Fibroblast of skin of left quadriceps (primary cell): ENCODE results near the gene INKA1.
"Not testable (repeated sequence)": the region's sequence is repeated elsewhere in the genome, so short reads cannot be mapped to it uniquely, and the experiment has no call there.

Source experiments
- DNase-seq, 2 experiments: peaks; one replicate each; pipeline ENCODE4 v3.0.0-alpha.2; 2013; ENCODE audit warnings: low read depth in 2 of 2

The INKA1 gene

DNA sequence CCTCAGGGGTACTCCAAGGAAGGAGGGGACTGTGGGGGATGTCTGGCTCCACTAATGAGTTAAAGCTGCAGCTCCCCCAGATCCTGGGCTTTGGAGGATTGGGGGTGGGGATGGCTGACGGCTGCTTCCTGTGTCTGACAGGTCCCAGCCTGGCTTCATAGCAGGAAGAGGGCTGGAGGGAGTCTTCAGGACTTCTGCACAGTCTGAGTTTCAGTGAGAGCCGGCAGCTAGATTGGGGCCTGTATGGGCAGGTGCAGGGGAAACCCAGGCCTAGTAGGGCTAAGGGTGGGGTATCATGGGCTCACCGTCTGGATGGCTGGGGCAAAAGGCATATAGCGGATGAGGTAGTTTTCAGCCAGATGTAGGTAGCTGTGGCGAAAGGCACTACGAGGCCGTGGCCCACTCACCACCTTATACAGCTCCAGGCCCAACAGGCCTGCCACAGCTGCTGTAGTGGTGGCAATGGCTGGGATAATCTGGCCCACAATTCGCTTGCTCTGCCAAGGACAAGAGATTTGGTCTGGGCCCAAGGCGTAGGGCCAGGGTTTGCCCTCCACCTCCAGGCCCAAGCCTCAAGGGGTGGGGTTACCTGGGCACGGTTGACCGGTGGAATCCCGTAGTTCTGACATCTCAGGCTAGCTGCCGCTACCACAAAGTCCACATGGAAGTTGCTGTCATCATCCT lies 4.5 kb downstream of the INKA1 start:
- no peak for DNase-seq

DNA sequence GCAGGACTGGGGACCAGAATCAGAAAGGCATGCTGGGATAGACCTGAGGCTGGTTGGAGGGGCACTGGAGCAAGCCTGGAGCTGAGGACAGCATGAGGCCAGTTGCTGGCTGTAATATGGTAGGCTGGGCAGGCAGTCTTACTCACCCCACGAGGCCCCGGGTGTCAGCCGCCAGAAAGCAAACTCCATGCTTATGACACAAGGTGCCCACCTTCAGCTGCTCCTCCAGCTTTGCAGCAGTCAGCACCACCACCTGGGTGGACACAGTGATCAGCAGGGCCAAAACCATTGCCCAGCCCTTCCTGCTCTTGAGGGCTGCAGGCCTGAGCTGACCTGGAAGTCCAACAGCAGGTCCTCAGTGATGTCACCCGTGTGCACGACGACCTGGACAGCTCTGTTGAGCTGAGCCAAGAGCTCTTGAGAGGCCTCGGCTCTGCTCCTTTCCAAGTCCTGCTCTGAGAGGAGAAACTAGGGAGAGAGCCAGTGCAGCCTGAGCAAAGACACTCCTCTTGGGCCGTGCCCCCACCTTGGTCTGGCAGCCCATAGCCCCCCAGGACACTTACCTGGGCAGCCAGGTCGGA lies 9.9 kb downstream of the INKA1 start:
- DNase-seq = no peak

DNA sequence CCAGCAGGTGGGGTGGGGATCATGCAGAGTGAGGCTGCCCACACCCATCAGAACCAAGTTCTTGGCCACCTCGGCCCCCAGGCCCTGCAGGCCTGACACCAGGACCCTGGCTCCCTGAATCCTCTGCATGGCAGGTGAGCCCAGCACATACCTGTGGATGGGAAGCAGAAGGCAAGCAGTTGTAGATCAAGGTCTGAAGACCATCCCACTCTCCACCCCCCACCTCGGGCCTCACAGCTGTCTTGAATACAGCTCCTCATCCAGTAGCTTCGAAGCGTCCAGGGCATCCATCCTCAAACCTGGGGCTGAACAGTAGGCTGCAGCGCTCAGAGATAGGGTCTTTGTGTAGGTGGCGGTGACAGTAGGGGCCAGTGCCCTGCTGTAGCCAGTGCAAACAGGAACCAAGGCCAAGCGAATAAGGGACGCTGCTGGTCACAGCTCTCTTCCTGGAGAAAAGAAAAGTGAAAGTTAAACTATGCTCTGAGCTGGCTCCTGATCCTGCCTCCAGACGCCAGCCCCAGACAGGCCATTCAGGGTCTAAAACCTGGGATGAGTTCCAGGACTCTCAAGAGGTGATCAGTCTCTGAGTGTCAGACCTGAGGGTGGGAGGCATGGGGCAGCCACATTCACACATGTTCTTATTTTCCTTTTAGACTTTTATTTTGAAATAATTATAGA lies 10.6 kb downstream of the INKA1 start, which contains the start of gene UBA7:
Gene UBA7 (minus strand): TSS at position 457 of the 678 bp plus-strand sequence. CDS start 166 bp downstream, at position 291.
- DNase-seq = peak; percentile 66 to 73

DNA sequence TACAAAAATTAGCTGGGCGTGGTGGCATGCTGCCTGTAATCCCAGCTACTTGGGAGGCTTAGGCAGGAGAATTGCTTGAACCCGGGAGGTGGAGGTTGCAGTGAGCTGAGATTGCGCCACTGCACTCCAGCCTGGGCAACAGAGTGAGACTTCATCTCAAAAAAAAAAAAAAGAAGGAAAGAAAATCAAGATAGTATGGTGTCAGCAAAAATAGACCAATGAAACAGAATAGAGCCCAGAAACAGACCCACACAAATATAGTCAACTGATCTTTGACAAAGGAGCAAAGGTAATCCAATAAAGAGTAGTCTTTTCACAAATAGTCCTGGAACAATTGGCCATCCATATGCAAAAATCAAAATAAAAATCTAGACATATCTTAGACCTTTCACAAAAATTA lies 20.1 kb downstream of the INKA1 start:
- DNase-seq = not testable (repeated sequence)

DNA sequence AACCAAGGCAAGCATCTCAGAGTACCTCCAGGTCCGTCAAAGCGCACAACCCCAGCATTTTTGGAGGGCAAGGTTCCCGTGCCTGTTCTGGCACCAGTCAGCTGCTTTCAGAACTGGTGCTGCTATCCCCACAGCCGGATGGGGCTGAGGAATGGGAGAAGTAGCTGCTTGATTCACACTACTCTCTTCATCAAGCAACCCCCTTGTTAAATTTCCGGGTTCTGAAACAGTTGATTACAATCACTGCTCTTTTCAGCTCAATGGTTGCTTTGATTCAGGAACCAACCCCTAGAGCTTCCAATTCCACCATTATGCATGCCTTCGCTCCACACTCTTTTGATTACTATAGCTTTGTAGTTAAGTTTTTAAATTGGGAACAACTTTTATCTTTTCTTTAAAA lies 23.0 kb downstream of the INKA1 start:
- no peak for DNase-seq

DNA sequence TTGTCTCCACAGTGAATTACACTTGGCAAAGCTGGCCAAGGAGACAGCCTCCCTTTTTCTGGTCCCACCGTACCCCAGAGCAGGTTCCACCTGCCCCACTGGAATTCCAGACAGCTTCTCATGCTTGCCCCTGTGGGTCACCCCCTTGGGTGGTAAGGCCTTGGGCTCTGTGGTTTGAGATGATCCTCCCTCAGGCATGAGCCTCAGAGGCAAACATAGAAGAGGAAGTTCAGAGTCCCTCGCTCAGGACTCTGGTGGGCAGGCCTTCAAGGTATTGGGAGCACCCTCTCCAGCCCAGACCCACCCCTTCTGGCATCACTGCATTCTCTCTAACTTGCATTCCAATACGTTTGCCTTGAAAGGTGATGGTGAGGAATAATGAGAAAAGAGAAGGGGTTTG lies 28.3 kb downstream of the INKA1 start:
- DNase-seq = no peak

DNA sequence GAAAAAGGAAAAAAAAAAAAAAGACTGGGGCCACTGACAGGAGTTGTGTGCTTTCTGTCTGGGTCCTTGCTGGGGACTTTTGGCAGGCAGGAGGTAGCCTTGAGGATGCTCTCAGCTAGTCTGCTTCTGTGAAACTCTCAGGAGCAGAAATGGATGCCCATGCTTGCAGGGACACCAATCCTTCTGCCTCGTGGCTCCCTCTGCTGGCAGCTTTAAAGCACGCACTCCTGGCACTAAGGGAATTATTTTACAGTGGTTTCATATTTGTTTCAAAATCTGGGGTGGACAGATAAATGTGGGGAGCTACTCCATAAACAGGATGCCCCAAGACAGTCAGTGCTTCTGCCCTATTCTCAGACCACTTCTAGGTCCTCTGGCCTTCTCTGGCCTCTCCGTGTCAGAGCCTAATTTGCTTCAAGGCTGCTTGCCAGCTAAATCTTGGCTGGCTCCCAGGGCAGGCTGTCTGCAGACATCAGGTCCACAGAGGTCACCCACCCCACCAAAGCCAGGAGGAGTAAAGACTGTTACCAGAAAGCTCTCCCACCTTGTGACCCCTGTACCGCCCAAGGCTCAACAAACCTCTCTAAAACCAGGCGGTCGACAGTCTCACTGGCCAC lies 36.2 kb downstream of the INKA1 start:
- DNase-seq = peak; percentile 61 to 62

DNA sequence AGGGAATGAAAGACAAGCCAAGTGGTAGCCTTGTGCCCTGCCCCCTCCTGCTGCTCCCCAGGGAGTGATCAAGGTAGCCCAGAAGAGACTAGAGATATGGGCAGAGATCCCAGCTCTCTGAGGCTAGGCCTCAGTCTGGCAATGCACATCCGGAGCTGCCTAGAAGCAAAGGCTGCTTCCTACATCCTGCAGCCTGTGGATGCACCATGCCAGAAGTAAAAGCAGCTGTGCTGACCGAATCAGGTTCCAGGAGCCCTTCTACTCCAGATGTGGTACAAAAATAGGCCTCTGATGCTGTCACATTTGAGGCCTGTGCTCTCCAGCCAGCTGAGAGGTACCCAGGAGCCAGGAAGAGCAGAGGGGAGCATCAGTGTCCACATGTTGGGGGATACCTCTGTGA lies 37.3 kb downstream of the INKA1 start:
- peak; percentile 8 to 9 for DNase-seq

DNA sequence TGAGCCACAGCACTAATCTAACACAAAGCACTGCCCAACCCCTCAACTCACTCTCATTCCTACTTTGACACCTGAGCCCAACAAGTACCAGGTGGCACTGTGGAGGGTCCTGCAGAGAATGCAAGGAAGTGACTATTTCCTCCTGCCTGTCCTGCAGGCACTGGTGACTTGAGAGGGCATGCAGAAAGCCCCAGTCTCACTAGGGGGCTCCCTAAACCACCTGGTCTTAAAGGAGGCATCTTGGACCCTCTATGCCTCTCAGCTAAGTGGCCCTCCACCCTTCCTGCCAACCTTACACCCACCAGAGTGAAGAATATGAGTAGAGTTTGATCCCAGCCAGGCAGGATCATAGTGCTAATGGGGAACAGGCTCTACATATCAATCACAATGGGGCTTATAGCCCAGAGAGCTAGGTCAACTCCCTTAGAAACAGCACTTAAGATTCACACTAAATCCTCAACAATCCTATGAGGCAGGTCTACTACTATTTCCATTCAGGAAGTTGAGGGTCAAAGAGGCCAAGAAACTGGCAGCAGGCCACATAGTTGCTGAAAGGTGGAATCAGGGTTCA lies 38.1 kb downstream of the INKA1 start:
- DNase-seq = no peak

DNA sequence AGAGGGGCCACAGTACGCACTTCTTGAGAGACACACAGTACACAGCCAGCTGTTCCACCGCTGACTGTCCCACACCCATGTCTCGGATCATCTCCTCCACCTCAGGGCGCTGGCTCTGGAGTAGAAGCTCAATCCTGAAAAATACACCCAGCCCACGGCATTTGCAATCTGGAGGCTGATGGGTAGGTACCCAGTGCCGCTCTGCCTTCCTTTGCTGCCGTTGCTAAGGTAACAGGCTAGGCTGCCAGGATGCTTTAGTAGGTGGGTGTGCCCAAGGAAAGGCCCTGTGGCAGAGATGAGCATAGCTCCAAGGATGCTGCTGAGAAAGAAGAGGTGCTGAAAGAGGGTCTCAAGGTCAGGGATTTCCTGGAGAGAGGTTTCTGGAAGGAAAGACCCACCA lies 38.7 kb downstream of the INKA1 start:
- DNase-seq = no peak

DNA sequence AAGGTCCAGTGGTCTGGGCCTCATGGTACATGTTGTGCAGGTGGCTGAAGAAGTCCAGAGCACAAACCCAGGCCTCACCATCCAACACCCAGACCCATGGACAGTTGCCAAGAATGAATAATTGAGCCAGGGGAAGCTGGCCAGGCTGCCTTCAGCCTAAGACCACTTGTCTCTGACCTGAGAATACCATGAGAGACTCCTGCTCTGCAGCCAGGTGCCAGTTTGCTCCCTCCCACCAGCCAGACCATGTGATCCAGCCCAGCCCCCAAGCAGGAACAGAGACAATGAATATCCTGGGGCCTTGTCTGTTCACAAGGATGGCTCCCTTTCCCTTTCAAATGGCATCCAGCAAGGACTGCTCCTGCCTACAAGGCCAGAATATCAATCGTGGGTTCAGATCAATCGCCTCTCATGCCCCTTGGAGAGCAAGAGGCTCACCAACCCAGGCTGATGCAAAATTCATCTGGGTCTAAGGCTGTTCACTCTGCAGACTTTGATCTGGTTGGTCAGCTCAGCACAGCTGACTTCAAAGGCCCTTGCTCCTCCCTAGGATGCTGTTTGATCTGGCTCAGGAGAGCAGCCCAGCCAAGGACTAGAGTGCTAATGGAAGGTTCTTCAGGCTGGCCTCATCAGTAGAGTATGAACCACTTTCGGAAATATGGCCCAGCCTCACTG lies 39.9 kb downstream of the INKA1 start:
- no peak for DNase-seq

DNA sequence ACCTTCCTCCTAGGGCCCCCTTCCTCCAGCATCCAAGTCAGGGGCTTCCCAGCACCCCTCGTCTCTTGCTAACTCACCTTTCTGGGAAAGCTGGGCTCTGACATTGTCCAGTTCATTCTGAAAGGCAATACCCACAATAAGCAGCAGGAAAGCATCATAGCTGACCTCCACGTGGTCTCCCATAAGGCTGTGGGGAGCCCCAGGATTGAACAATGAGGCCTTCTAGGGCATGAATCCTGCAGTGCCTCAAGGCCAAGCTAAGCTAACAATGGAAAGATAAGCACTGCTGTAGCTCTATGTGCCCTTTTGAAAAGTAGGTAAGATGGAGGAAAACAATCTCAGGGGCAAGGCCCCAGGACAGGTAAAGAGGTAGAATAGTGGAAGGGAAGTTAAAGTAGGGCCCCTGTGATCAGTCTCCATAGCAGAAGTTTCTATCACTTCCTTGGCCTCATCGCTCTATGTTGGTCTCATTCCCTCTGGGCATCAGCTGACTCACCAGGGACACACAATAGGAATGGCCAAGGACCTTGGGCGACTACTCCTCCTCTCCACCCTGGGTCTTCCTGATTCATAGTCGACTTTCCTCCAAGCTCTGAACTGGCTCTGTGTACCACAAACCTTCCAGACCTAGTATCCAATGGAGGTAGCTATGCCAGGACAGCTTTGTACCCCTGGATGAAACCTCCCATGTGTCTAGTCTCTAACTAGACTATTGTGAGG lies 41.6 kb downstream of the INKA1 start:
- DNase-seq = no peak

DNA sequence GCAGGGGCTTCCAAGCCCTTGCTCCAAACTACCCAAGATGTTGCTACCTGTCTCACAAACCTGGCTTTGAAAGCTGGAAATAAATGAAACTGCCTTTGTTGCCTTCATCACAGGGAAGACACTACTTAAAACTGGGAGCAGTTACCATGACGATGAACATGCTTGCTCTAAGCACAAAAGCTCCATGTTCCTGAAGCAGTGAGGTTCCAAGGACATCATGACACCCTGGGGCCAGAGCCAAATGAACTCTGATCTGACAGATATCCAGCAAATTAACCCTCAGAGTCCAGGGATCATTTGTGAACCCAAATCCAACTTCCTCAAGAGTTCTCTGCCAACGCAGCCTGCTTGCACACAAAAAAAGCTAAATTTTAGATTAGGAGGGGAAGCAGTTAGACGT lies 42.6 kb downstream of the INKA1 start:
- no peak for DNase-seq
